PFSK-1 (cell line): ENCODE measurements around the gene MAGEA6. TPM values are rescaled to one million over a fixed set of nuclear protein-coding genes. Genes with fewer than 3 reads are reported as not detected.
"Not testable (repeated sequence)": the region's sequence is repeated elsewhere in the genome, so short reads cannot be mapped to it uniquely, and the experiment has no call there.

Experiments used
- FOXP2 ChIP-seq: optimal IDR thresholded peaks from 2 replicates; pipeline ENCODE3; 2011; ENCODE audit warnings: borderline replicate concordance, control low read depth, inconsistent platforms; ENCODE audit not compliant: insufficient read depth; ENCODE audit errors: extremely low read length, extremely low read depth
- POLR2AphosphoS5 ChIP-seq: IDR thresholded peaks from 2 replicates; pipeline ENCODE4 v1.6.1; 2012; ENCODE audit warnings: low read depth, mild to moderate bottlenecking, control low read depth, low read length, moderate library complexity
- REST ChIP-seq, 2 experiments: IDR thresholded peaks; 2 replicates each; pipeline versions ENCODE4 v1.6.1 to v1.8.0; 2011 to 2012; ENCODE audit warnings: low read depth in 2 of 2, low read length in 2 of 2, control low read depth in 1 of 2, inconsistent platforms in 1 of 2, mild to moderate bottlenecking in 1 of 2, moderate library complexity in 1 of 2; ENCODE audit not compliant: insufficient read depth in 1 of 2
- SIN3A ChIP-seq: IDR thresholded peaks from 2 replicates; pipeline ENCODE4 v1.6.1; 2012; ENCODE audit warnings: mild to moderate bottlenecking, low read length, moderate library complexity, borderline replicate concordance; ENCODE audit not compliant: insufficient read depth
- TAF1 ChIP-seq: IDR thresholded peaks from 2 replicates; pipeline ENCODE4 v1.6.1; 2012; ENCODE audit warnings: low read length, control low read depth, borderline replicate concordance; ENCODE audit not compliant: insufficient read depth
- polyA plus RNA-seq: library from polyadenylated mRNA; unstranded; fragments of >200 nt; gene quantifications from one replicate; pipeline ENCODE4 v1.2.1, GENCODE V29; 2012; ENCODE audit warnings: low read depth, missing spikeins; ENCODE audit not compliant: insufficient read length

The MAGEA6 gene
- not detected for polyA plus RNA-seq

GRCh38 chrX:152769549-152770289, at the start of gene MAGEA6:
Gene MAGEA6 (minus strand): TSS chrX:152769689. CDS start chrX:152767650, 2,039 bp downstream.
- not testable (repeated sequence) for TF ChIP-seq FOXP2; TAF1; REST (IDR thresholded peaks at IDR 0.05; ENCODE audit: insufficient read depth in 1 of 2, low read depth in 2 of 2, low read length in 2 of 2)

DNA sequence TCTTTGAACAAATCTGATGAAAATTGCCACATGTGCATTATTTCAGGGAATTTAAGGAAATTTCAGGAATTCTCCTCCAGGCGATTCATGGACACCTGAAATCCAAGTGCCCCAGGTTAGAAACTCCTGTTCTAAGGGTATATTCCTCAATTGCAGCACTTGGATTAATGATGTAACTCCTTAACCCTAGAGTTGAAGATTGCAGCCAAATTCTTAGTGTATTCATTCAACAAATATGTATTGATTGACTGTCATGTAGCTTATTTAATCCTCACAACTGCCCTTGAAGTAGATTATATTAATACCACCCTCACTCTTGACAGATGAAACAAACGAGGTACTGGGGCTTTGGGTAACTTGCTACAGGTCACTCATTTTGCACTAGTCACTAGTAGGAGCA, 49.8 kb upstream of the MAGEA6 start:
- no peak for TF ChIP-seq POLR2AphosphoS5
- no peak for TF ChIP-seq TAF1
- TF ChIP-seq SIN3A = no peak
- TF ChIP-seq FOXP2 = no peak
- no peak for TF ChIP-seq REST (IDR thresholded peaks at IDR 0.05; ENCODE audit: insufficient read depth in 1 of 2, low read depth in 2 of 2, low read length in 2 of 2)

GRCh38 chrX:152818356-152818755, 48.9 kb upstream of the MAGEA6 start:
- no peak for TF ChIP-seq SIN3A
- TF ChIP-seq POLR2AphosphoS5 = no peak
- TF ChIP-seq REST (IDR thresholded peaks at IDR 0.05; ENCODE audit: insufficient read depth in 1 of 2, low read depth in 2 of 2, low read length in 2 of 2) = no peak
- no peak for TF ChIP-seq TAF1
- no peak for TF ChIP-seq FOXP2

DNA sequence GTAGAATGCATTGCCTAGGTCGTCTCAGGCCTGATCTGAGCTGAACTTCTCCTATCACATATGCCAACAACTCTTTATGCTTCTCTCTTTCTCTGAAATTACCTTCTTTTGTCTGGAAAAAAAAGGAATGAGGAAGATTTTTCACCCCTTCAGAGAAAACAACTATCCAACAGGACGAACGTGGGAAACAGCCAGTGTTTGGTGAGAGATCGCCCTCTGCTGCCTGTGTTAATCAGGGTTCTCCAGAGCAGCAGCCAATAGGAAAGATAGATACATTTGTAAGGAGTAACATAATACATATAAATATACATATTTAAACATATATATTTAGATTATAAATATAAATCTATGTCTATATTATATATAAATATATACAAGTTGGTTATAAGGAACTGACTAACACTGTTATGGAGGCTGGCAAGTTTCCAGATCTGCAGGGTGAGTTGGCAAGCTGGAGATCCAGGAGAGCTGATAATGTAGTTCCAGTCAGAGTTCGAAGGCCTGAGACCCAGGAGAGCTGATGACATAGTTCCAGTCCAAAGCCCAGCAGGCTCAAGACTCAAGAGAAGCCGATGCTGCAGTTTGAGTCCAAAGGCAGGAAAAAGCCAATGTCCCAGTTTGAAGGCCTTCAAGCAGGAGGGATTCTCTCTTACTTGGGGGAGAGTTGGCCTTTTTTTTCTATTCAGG, 47.7 kb upstream of the MAGEA6 start:
- TF ChIP-seq REST (IDR thresholded peaks at IDR 0.05; ENCODE audit: insufficient read depth in 1 of 2, low read depth in 2 of 2, low read length in 2 of 2) = no peak
- TF ChIP-seq TAF1 = no peak
- TF ChIP-seq POLR2AphosphoS5 = no peak
- no peak for TF ChIP-seq SIN3A
- TF ChIP-seq FOXP2 = no peak
